ENCODE results near the gene GPR37L1.

Gene GPR37L1

GRCh38 chr1:202158810-202159533, 36.3 kb downstream of the GPR37L1 start:
- H3K4me3 ChIP-seq (ENCODE audit: low read depth, low read length), result no peak overlapping the region
- no peak for TF ChIP-seq CTCF (IDR thresholded peaks at IDR 0.05; ENCODE audit: low read depth, low read length)

- H3K4me3 ChIP-seq (ENCODE audit: low read depth, low read length), result no peak overlapping the region
- TF ChIP-seq CTCF (IDR thresholded peaks at IDR 0.05; ENCODE audit: low read depth, low read length), result no peak
Measured at GRCh38 chr1:202159534-202160371, 37.0 kb downstream of the GPR37L1 start.

DNA sequence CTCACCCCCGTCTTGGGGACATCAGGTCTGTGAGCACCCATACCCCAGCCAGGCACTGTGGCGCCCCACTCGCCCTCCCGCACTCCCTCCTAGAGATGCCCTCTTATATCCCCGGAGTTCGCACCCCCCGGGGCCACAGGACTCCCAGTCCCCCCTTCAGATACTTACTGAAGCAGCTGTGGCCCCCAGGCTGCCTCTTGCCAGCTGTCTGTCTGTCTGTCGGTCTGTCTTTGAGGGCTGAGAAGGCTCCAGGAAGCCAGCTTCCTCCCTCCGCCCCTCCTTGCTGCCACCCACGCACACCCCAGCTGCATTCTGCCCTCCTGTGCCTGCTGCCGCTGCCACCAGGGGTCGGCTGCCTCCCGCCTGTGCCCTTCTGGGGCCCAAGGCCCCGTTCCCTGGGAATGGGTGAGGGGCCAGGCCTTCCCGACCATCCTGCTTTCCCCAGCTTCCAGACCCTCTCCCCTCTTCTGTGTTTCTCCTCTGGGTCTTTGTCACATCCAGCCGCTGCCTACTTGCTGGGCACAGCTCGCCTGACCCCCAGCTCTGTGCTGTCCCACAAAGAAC, 37.7 kb downstream of the GPR37L1 start, which contains the start of gene PTPN7:
TSS of gene PTPN7 (minus strand) at position 226 of the 564 bp plus-strand sequence. CDS start 1,200 bp downstream, outside the sequence.
- no peak within 1 kb of the TSS for H3K4me3 ChIP-seq (ENCODE audit: low read depth, low read length)
- TF ChIP-seq CTCF (IDR thresholded peaks at IDR 0.05; ENCODE audit: low read depth, low read length), result no peak

DNA sequence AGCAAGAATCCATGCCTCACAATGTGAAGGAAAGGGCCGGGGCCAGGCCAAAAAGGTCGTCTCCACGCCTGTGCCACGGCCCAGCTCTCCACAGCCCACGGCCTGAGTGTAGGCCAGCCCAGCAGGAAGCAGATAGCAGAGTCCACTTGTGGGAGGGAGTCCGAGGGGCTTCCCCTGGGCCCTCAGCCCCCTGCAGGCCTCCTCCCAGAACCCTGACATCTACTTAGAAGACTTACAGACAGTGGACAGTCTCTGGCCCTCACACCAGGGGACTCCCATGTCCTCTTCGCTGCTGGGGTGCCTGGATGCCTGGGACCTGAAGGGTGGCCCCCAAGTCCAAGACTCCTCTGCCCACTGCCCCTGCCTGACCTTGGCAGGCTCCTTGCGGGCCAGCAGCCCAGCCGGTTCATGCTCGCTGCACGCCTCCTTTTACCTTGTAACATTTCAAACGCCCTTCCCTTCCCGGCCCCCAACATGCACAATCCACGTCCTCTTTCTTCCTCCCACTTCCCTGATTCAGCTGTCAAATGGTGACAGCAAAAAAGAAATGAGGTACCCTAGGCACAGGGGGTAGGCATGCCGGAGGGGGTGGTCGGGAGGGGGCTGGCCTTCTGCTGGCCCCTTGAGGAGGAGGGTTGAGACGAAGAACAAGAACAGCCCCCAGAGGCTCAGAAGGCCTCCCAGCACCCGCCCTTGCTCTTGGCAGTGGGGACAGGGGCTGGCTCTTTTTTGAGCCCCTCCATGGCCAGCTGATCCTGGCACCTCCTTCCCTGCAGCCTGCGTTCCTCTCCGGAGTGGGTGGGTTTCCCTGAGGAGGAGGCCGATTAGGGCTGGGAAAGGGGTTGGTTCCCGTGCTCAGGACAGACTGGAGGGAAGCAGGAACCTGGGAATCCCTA, 38.7 kb downstream of the GPR37L1 start:
- no peak for TF ChIP-seq CTCF (IDR thresholded peaks at IDR 0.05; ENCODE audit: low read depth, low read length)
- H3K4me3 ChIP-seq (ENCODE audit: low read depth, low read length), result no peak overlapping the region

- TF ChIP-seq CTCF (IDR thresholded peaks at IDR 0.05; ENCODE audit: low read depth, low read length), result no peak
Measured at GRCh38 chr1:202162047-202162417, 39.3 kb downstream of the GPR37L1 start.

GRCh38 chr1:202162418-202163280, 39.9 kb downstream of the GPR37L1 start:
- no peak overlapping the region for H3K4me3 ChIP-seq (ENCODE audit: low read depth, low read length)
- TF ChIP-seq CTCF (IDR thresholded peaks at IDR 0.05; ENCODE audit: low read depth, low read length), result no peak

More at GRCh38 chr1:202162047-202162417, 39.3 kb downstream of the GPR37L1 start:
- H3K4me3 ChIP-seq (ENCODE audit: low read depth, low read length), result no peak overlapping the region

All from WI38 (cell line).